ENCODE results near the gene MEST. TPM values are rescaled to one million over a fixed set of nuclear protein-coding genes. Genes with fewer than 3 reads are reported as not detected.
A peak's percentile ranks its signal among the peaks of the same experiment; 100 is the strongest.

MEST gene
- polyA plus RNA-seq, 1 donor from 2014 or later, result 136 TPM

- Histone ChIP-seq H3K9ac (ENCODE audit: low read length) (peak overlapping the region; percentile 59), H3K4me2 (ENCODE audit: low read length) (peak overlapping the region; percentile 8), H3K27ac (ENCODE audit: low read length) (peak overlapping the region; percentile 86), H2AFZ (ENCODE audit: low read depth, low read length) (no peak overlapping the region), H4K20me1 (ENCODE audit: insufficient read depth) (no peaks in the 10 kb centered on the region), H3K4me3 (ENCODE audit: low read length) (peak overlapping the region; percentile 32), H3K9me2 (ENCODE audit: insufficient read depth, low read length) (no peaks in the 10 kb centered on the region), H3F3A (ENCODE audit: insufficient read depth, low read length, poor library complexity, severe bottlenecking) (peaks cover 29% of the 10 kb centered on the region), H3K36me3 (ENCODE audit: insufficient read depth, low read length) (no peaks in the 10 kb centered on the region), H3K27me3 (ENCODE audit: insufficient read depth, low read depth, low read length) (no peaks in the 10 kb centered on the region), H3K79me2 (replicated peaks; ENCODE audit: insufficient read depth, low read length) (no peaks in the 10 kb centered on the region), H3K9me3 (ENCODE audit: low read length) (no peaks in the 10 kb centered on the region)
- TF ChIP-seq EP300 (conservative IDR thresholded peaks at IDR 0.05; ENCODE audit: poor library complexity, severe bottlenecking), result peak; percentile 61
- TF ChIP-seq CTCF (IDR thresholded peaks at IDR 0.05; ENCODE audit: poor library complexity, severe bottlenecking), result no peak
- TF ChIP-seq RAD21 (conservative IDR thresholded peaks at IDR 0.05), result peak; percentile 39
- TF ChIP-seq REST (IDR thresholded peaks at IDR 0.05; ENCODE audit: borderline replicate concordance), result peak; percentile 75
- peak; percentile 87 for TF ChIP-seq POLR2AphosphoS5 (IDR thresholded peaks at IDR 0.05)
- TF ChIP-seq EZH2 (IDR thresholded peaks at IDR 0.05; ENCODE audit: borderline replicate concordance, insufficient read depth, low read length, poor library complexity, severe bottlenecking), result no peak
- no peak for TF ChIP-seq MXI1 (conservative IDR thresholded peaks at IDR 0.05; ENCODE audit: poor library complexity, severe bottlenecking)
- TF ChIP-seq SMC3 (conservative IDR thresholded peaks at IDR 0.05; ENCODE audit: poor library complexity), result peak; percentile 49
- TF ChIP-seq TAF1 (IDR thresholded peaks at IDR 0.05; ENCODE audit: low read depth), result no peak
These were observed 18.0 kb upstream of the MEST start for GRCh38 chr7:130473876-130474275.

- TF ChIP-seq SMC3 (conservative IDR thresholded peaks at IDR 0.05; ENCODE audit: poor library complexity), result no peak
- no peak for TF ChIP-seq CTCF (IDR thresholded peaks at IDR 0.05; ENCODE audit: poor library complexity, severe bottlenecking)
- no peak for TF ChIP-seq RAD21 (conservative IDR thresholded peaks at IDR 0.05)
- TF ChIP-seq POLR2AphosphoS5 (IDR thresholded peaks at IDR 0.05), result no peak
- TF ChIP-seq MXI1 (conservative IDR thresholded peaks at IDR 0.05; ENCODE audit: poor library complexity, severe bottlenecking), result no peak
- TF ChIP-seq EZH2 (IDR thresholded peaks at IDR 0.05; ENCODE audit: borderline replicate concordance, insufficient read depth, low read length, poor library complexity, severe bottlenecking), result no peak
- TF ChIP-seq REST (IDR thresholded peaks at IDR 0.05; ENCODE audit: borderline replicate concordance), result no peak
- no peak for TF ChIP-seq TAF1 (IDR thresholded peaks at IDR 0.05; ENCODE audit: low read depth)
- no peak for TF ChIP-seq EP300 (conservative IDR thresholded peaks at IDR 0.05; ENCODE audit: poor library complexity, severe bottlenecking)
- H3K27ac ChIP-seq (ENCODE audit: low read length), result peak overlapping the region; percentile 86
- H4K20me1 ChIP-seq (ENCODE audit: insufficient read depth), result no peaks in the 10 kb centered on the region
- H3K4me3 ChIP-seq (ENCODE audit: low read length), result peak overlapping the region; percentile 44
- peaks cover 29% of the 10 kb centered on the region for H3F3A ChIP-seq (ENCODE audit: insufficient read depth, low read length, poor library complexity, severe bottlenecking)
- H2AFZ ChIP-seq (ENCODE audit: low read depth, low read length), result peak overlapping the region; percentile 21
- no peaks in the 10 kb centered on the region for H3K9me3 ChIP-seq (ENCODE audit: low read length)
- no peaks in the 10 kb centered on the region for H3K27me3 ChIP-seq (ENCODE audit: insufficient read depth, low read depth, low read length)
- H3K36me3 ChIP-seq (ENCODE audit: insufficient read depth, low read length), result no peaks in the 10 kb centered on the region
- H3K9me2 ChIP-seq (ENCODE audit: insufficient read depth, low read length), result no peaks in the 10 kb centered on the region
- peak overlapping the region; percentile 49 for H3K4me2 ChIP-seq (ENCODE audit: low read length)
- peak overlapping the region; percentile 59 for H3K9ac ChIP-seq (ENCODE audit: low read length)
- no peaks in the 10 kb centered on the region for H3K79me2 ChIP-seq (replicated peaks; ENCODE audit: insufficient read depth, low read length)
These were observed 16.1 kb upstream of the MEST start for GRCh38 chr7:130475776-130476175.
